ENCODE measurements around the gene CCDC179.

Gene CCDC179

GRCh38 chr11:22807391-22807790 lies 52.9 kb downstream of the CCDC179 start:
- no peak for DNase-seq
- H3K9me3 ChIP-seq: no peaks in the 10 kb centered on the region
- H3K4me3 ChIP-seq (ENCODE audit: low read depth, low read length): no peak overlapping the region
- no peaks in the 10 kb centered on the region for H3K36me3 ChIP-seq
- no peaks in the 10 kb centered on the region for H3K4me1 ChIP-seq
- H3K27me3 ChIP-seq: no peaks in the 10 kb centered on the region
- TF ChIP-seq CTCF (IDR thresholded peaks at IDR 0.05; ENCODE audit: low read depth, low read length): no peak

GRCh38 chr11:22802861-22803260 lies 57.4 kb downstream of the CCDC179 start:
- Histone ChIP-seq H3K9me3 (no peaks in the 10 kb centered on the region), H3K36me3 (no peaks in the 10 kb centered on the region), H3K27me3 (no peaks in the 10 kb centered on the region), H3K4me1 (no peaks in the 10 kb centered on the region), H3K4me3 (ENCODE audit: low read depth, low read length) (no peak overlapping the region)
- no peak for TF ChIP-seq CTCF (IDR thresholded peaks at IDR 0.05; ENCODE audit: low read depth, low read length)
- no peak for DNase-seq

- no peaks in the 10 kb centered on the region for H3K9me3 ChIP-seq
- TF ChIP-seq CTCF (IDR thresholded peaks at IDR 0.05; ENCODE audit: low read depth, low read length): no peak
- no peaks in the 10 kb centered on the region for H3K36me3 ChIP-seq
- H3K27me3 ChIP-seq: no peaks in the 10 kb centered on the region
- no peak overlapping the region for H3K4me3 ChIP-seq (ENCODE audit: low read depth, low read length)
- DNase-seq: no peak
- 0 out of 2 replicates have a peak, but pooled peaks cover 7% of the 10 kb centered on the region for H3K4me1 ChIP-seq
Observed at GRCh38 chr11:22800482-22800881, 59.8 kb downstream of the CCDC179 start.

GRCh38 chr11:22798901-22799300 lies 61.4 kb downstream of the CCDC179 start:
- Histone ChIP-seq H3K4me1 (0 out of 2 replicates have a peak, but pooled peaks cover 7% of the 10 kb centered on the region), H3K4me3 (ENCODE audit: low read depth, low read length) (no peak overlapping the region), H3K36me3 (no peaks in the 10 kb centered on the region), H3K27me3 (no peaks in the 10 kb centered on the region), H3K9me3 (no peaks in the 10 kb centered on the region)
- DNase-seq: no peak
- TF ChIP-seq CTCF (IDR thresholded peaks at IDR 0.05; ENCODE audit: low read depth, low read length): no peak

GRCh38 chr11:22797047-22797446 lies 63.2 kb downstream of the CCDC179 start:
- 0 out of 2 replicates have a peak, but pooled peaks cover 7% of the 10 kb centered on the region for H3K4me1 ChIP-seq
- H3K36me3 ChIP-seq: no peaks in the 10 kb centered on the region
- TF ChIP-seq CTCF (IDR thresholded peaks at IDR 0.05; ENCODE audit: low read depth, low read length): no peak
- no peak overlapping the region for H3K4me3 ChIP-seq (ENCODE audit: low read depth, low read length)
- H3K9me3 ChIP-seq: no peaks in the 10 kb centered on the region
- H3K27me3 ChIP-seq: no peaks in the 10 kb centered on the region
- no peak for DNase-seq
